ENCODE data around the gene SLC35F3.
"Not testable (repeated sequence)": the region's sequence is repeated elsewhere in the genome, so short reads cannot be mapped to it uniquely, and the experiment has no call there.

Gene SLC35F3

DNA sequence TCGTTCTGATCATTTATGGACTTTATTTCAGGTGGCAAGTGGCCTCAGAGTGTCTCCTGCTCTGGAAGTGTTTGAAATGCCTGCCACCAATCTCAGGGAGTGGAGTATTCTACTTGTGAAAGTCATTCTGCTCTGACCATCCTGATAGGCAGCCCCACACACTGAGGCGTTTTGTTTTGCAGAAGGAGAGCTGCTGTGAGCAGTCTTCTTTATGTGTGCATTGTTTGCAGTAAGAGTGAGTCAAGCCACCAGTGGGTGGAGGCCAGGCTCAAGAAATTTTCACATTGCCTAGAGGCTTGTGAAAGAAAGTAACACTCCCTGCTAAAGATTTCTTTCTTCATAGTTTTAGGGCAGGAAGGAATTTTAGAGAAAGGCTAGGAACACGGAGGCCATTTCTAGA is 204.4 kb downstream of the SLC35F3 start:
- TF ChIP-seq, protein P1, sequence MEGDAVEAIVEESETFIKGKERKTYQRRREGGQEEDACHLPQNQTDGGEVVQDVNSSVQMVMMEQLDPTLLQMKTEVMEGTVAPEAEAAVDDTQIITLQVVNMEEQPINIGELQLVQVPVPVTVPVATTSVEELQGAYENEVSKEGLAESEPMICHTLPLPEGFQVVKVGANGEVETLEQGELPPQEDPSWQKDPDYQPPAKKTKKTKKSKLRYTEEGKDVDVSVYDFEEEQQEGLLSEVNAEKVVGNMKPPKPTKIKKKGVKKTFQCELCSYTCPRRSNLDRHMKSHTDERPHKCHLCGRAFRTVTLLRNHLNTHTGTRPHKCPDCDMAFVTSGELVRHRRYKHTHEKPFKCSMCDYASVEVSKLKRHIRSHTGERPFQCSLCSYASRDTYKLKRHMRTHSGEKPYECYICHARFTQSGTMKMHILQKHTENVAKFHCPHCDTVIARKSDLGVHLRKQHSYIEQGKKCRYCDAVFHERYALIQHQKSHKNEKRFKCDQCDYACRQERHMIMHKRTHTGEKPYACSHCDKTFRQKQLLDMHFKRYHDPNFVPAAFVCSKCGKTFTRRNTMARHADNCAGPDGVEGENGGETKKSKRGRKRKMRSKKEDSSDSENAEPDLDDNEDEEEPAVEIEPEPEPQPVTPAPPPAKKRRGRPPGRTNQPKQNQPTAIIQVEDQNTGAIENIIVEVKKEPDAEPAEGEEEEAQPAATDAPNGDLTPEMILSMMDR (IDR thresholded peaks at IDR 0.05; ENCODE audit: insufficient read depth, missing control alignments), result no peak
- FAIRE-seq (peak; percentile 6), DNase-seq (ENCODE audit: insufficient read length, low spot score) (no peak)

DNA sequence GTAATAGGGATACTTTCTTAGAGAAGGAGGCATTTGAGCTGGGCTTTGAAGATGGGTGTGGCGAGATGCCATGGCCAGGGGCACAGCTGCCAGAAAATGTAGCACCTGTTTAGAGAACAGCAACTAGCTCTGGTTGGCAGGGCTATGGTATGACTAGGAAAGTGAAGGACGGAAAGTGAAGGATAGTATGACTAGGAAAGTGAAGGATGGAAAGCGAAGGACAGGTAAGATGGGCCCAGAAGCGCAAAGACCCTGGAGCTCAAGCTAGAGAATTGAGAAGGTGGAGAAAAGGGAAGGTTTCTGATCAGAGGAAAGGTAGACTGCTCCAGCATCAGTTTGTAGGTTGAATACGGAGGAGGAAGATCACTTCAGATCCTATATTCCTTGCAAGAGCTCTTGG is 205.4 kb downstream of the SLC35F3 start:
- DNase-seq (ENCODE audit: insufficient read length, low spot score) (no peak), FAIRE-seq (no peak)
- TF ChIP-seq, protein P1 (IDR thresholded peaks at IDR 0.05; ENCODE audit: insufficient read depth, missing control alignments), result no peak

DNA sequence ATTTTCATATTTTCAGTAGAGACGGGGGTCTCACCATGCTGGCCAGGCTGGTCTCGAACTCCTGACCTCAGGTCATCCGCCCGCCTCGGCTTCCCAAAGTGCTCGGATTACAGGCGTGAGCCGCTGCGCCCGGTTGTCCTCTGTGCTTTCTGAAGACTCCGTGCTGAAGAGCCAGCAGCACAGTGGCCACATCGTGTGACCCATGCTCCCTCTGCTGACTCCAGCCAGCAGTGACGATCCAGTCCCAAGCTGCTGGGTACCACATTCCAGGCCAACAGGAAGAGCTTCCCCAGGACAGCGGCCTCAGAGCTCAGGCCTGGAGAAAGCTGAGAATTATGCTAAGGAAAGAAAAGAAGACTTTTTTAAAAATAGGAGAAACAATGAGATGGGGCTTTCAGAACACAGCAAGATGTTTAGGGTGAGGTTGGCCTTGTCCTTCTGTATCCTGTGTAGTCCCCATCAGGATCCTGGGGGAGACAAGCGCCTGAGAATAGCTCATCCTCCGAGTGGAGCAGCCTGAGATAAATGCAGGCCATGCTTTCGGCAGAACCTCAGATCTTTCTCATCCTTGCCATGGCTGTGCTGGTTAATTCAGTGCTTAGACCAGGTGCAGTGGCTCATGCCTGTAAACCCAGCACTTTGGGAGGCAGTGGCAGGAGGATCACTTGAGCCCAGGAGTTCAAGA is 207.1 kb downstream of the SLC35F3 start:
- DNase-seq (ENCODE audit: insufficient read length, low spot score), result peak; percentile 71
- no peak for FAIRE-seq
- TF ChIP-seq, protein P1 (IDR thresholded peaks at IDR 0.05; ENCODE audit: insufficient read depth, missing control alignments), result peak; percentile 70

DNA sequence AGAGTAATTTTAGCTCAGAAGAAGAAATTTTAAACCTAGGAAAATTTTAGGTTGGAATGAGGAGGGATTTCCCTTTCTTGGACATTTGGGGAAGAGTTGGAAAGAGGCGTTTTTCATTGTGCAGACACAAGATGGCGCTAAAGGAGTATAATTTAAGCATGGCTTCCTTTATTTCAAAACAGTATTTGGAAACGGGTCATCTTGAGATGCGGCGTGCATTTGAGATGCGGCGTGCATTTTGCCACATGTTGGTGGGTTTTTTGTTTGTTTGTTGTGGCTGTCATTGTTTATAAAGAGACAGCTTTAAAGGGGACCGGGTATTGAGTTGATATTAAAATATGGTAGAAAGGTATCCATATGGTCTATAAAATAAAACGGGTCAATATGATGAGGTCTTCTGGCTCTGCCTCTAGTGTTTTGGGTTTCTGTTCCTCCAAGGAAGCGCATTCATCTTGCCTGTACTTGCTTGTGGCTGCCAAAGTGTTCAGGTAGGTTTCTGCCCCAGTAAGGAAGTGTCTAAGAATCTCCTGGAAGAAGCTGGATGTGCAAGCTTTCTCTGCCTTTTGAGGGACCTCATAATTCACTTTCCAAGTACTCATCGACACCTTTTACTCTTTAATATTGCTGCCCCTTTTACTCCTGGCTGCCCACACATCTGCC is 210.3 kb downstream of the SLC35F3 start:
- DNase-seq (ENCODE audit: insufficient read length, low spot score) (no peak), FAIRE-seq (no peak)
- TF ChIP-seq, protein P1 (IDR thresholded peaks at IDR 0.05; ENCODE audit: insufficient read depth, missing control alignments), result peak; percentile 97

DNA sequence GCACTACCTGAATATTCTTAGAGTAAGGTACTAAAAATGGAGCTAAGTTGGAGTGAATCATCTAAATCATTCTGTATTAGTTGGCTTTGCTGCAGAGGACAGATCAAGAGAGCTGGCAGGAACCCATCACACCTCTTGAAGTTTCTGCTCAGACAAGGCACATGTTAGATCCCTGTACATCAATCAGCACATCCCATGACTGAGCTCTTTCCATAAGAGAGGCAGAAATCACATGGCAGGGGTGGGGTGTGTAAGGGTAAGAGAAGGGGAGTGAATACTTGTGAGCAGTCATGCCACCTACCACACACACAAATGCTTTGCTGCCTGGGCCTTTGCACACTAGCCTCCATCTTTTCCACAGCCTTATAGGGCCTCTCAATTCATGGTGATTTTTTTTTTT is 214.4 kb downstream of the SLC35F3 start:
- TF ChIP-seq, protein P1 (IDR thresholded peaks at IDR 0.05; ENCODE audit: insufficient read depth, missing control alignments), result no peak
- FAIRE-seq (no peak), DNase-seq (ENCODE audit: insufficient read length, low spot score) (no peak)

DNA sequence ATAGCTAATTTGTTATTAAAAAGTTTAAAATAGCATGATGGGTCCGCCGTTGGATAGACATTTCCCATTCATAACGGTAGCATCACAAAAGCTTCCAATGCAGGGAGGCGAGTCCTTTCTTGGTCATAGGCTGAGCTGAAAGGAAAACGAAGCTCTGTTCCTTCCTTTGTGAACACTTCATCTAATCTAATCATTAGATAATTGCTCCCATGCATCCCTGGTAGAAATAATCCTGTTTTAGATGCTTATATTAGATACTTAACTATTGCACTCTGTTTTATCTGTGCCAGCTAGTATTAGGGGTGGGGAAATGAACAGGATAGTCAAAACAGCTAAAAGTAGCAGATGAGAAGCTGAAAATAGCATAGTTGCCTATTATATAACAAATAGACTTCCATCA is 215.0 kb downstream of the SLC35F3 start:
- FAIRE-seq, result peak; percentile 88
- peak; percentile 68 for DNase-seq (ENCODE audit: insufficient read length, low spot score)
- TF ChIP-seq, protein P1 (IDR thresholded peaks at IDR 0.05; ENCODE audit: insufficient read depth, missing control alignments), result no peak

DNA sequence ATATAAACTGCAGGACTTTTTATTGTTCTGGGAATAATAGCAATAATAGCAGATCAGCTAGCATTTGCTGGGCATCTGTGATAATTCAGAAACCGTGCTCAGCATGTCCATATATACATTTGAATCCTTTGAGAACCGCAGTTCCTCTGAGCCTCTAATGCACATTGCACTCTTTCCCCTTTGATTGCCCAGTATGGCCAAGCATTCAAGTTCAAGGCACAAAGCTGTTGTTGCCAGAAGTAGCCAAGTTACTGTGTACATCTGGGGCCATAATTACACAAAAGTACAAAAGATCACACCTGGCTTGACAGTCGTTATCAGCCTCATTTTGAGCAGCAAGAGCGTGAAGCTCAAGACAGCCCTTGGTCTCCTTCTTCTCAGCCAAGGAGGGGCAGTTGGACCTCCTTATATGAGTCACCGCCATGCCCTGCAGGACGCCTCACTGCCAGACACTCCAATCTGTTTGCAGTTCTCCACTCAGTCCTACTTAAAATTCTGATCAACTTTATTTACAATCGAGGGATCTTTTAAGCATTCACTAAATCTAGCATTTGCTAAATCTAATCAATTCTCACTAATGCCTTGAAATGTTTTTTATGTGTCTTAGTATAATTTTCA is 216.0 kb downstream of the SLC35F3 start:
- DNase-seq (ENCODE audit: insufficient read length, low spot score), result no peak
- TF ChIP-seq, protein P1 (IDR thresholded peaks at IDR 0.05; ENCODE audit: insufficient read depth, missing control alignments), result no peak
- FAIRE-seq, result no peak

DNA sequence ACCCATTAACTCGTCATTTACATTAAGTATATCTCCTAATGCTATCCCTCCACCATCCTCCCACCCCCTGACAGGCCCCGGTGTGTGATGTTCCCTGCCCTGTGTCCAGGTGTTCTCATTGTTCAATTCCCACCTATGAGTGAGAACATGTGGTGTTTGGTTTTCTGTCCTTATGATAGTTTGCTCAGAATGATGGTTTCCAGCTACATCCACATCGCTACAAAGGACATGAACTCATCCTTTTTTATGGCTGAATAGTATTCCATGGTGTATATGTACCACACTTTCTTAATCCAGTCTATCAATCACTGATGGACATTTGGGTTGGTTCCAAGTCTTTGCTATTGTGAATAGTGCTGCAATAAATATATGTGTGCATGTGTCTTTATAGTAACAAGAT is 217.2 kb downstream of the SLC35F3 start:
- FAIRE-seq; DNase-seq (ENCODE audit: insufficient read length, low spot score): not testable (repeated sequence)

DNA sequence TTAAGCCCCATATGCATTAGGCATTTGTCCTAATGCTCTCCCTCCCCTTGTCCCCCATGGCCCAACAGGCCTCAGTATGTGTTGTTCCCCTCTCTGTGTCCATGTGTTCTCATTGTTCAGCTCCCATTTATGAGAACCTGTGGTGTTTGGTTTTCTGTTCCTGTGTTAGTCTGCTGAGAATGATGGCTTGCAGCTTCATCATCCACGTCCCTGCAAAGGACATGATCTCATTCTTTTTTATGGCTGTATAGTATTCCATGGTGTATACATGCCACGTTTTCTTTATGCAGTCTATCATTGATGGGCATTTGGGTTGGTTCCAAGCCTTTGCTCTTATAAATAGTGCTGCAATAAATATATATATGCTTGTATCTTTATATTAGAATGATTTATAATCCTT is 218.1 kb downstream of the SLC35F3 start:
- not testable (repeated sequence) for FAIRE-seq; DNase-seq (ENCODE audit: insufficient read length, low spot score)

All from D721Med (cell line).